Measurements from ENCODE around the gene PLEK2.

PLEK2 gene

GRCh38 chr14:67389275-67389674 is 22.7 kb downstream of the PLEK2 start:
- DNase-seq (ENCODE audit: low read depth in 1 of 2, low spot score in 1 of 2), result no peak
- TF ChIP-seq JUND (IDR thresholded peaks at IDR 0.05; ENCODE audit: low read depth), result no peak
- in situ Hi-C loops (cut with HindIII; ENCODE audit: low pct_unique_long_range_greater_than_20kb, low sequenced_read_pairs), result no loop called here

GRCh38 chr14:67387195-67387594 is 24.8 kb downstream of the PLEK2 start:
- in situ Hi-C loops (cut with HindIII; ENCODE audit: low pct_unique_long_range_greater_than_20kb, low sequenced_read_pairs), result no loop called here

GRCh38 chr14:67385618-67386017 is 26.3 kb downstream of the PLEK2 start:
- TF ChIP-seq JUND (IDR thresholded peaks at IDR 0.05; ENCODE audit: low read depth), result no peak
- in situ Hi-C loops (cut with HindIII; ENCODE audit: low pct_unique_long_range_greater_than_20kb, low sequenced_read_pairs), result no loop called here
- no peak for DNase-seq (ENCODE audit: low read depth in 1 of 2, low spot score in 1 of 2)

More at GRCh38 chr14:67387195-67387594, 24.8 kb downstream of the PLEK2 start:
- DNase-seq (ENCODE audit: low read depth in 1 of 2, low spot score in 1 of 2), result no peak
- no peak for TF ChIP-seq JUND (IDR thresholded peaks at IDR 0.05; ENCODE audit: low read depth)

- peak in 1 of 2 experiments; percentile 65 for DNase-seq (ENCODE audit: low read depth in 1 of 2, low spot score in 1 of 2)
- no peak for TF ChIP-seq JUND (IDR thresholded peaks at IDR 0.05; ENCODE audit: low read depth)
- in situ Hi-C loops (cut with HindIII; ENCODE audit: low pct_unique_long_range_greater_than_20kb, low sequenced_read_pairs), result no loop called here
Observed at GRCh38 chr14:67385120-67385519, 26.8 kb downstream of the PLEK2 start.

GRCh38 chr14:67377916-67378315 is 34.0 kb downstream of the PLEK2 start:
- in situ Hi-C loops (cut with HindIII; ENCODE audit: low pct_unique_long_range_greater_than_20kb, low sequenced_read_pairs), result no loop called here
- DNase-seq (ENCODE audit: low read depth in 1 of 2, low spot score in 1 of 2), result no peak
- no peak for TF ChIP-seq JUND (IDR thresholded peaks at IDR 0.05; ENCODE audit: low read depth)

- DNase-seq (ENCODE audit: low read depth in 1 of 2, low spot score in 1 of 2), result no peak
- in situ Hi-C loops (cut with HindIII; ENCODE audit: low pct_unique_long_range_greater_than_20kb, low sequenced_read_pairs), result no loop called here
- TF ChIP-seq JUND (IDR thresholded peaks at IDR 0.05; ENCODE audit: low read depth), result no peak
Observed at GRCh38 chr14:67373347-67373746, 38.6 kb downstream of the PLEK2 start.

- TF ChIP-seq JUND (IDR thresholded peaks at IDR 0.05; ENCODE audit: low read depth), result no peak
- DNase-seq (ENCODE audit: low read depth in 1 of 2, low spot score in 1 of 2), result no peak
- in situ Hi-C loops (cut with HindIII; ENCODE audit: low pct_unique_long_range_greater_than_20kb, low sequenced_read_pairs), result no loop called here
Observed at GRCh38 chr14:67372833-67373232, 39.1 kb downstream of the PLEK2 start.

- in situ Hi-C loops (cut with HindIII; ENCODE audit: low pct_unique_long_range_greater_than_20kb, low sequenced_read_pairs), result no loop called here
- TF ChIP-seq JUND (IDR thresholded peaks at IDR 0.05; ENCODE audit: low read depth), result no peak
- no peak for DNase-seq (ENCODE audit: low read depth in 1 of 2, low spot score in 1 of 2)
Observed at GRCh38 chr14:67371247-67372148, 40.5 kb downstream of the PLEK2 start.

- no peak for TF ChIP-seq JUND (IDR thresholded peaks at IDR 0.05; ENCODE audit: low read depth)
- DNase-seq (ENCODE audit: low read depth in 1 of 2, low spot score in 1 of 2), result no peak
- in situ Hi-C loops (cut with HindIII; ENCODE audit: low pct_unique_long_range_greater_than_20kb, low sequenced_read_pairs), result no loop called here
Observed at GRCh38 chr14:67370830-67371229, 41.1 kb downstream of the PLEK2 start.

- in situ Hi-C loops (cut with HindIII; ENCODE audit: low pct_unique_long_range_greater_than_20kb, low sequenced_read_pairs), result no loop called here
- no peak for DNase-seq (ENCODE audit: low read depth in 1 of 2, low spot score in 1 of 2)
- TF ChIP-seq JUND (IDR thresholded peaks at IDR 0.05; ENCODE audit: low read depth), result no peak
Observed at GRCh38 chr14:67365476-67365875, 46.5 kb downstream of the PLEK2 start.

GRCh38 chr14:67360470-67361206 is 51.3 kb downstream of the PLEK2 start:
- no peak for DNase-seq (ENCODE audit: low read depth in 1 of 2, low spot score in 1 of 2)
- in situ Hi-C loops (cut with HindIII; ENCODE audit: low pct_unique_long_range_greater_than_20kb, low sequenced_read_pairs), result no loop called here
- no peak for TF ChIP-seq JUND (IDR thresholded peaks at IDR 0.05; ENCODE audit: low read depth)

GRCh38 chr14:67359775-67360469 is 52.0 kb downstream of the PLEK2 start, which contains the start of the genes ATP6V1D and EIF2S1:
Gene ATP6V1D, minus strand, starts transcription at chr14:67359804. Its CDS starts 106 bp downstream, at chr14:67359698.
Gene EIF2S1, plus strand, starts transcription at chr14:67360328. Its CDS starts 4,440 bp downstream, at chr14:67364768.
- no peak for TF ChIP-seq JUND (IDR thresholded peaks at IDR 0.05; ENCODE audit: low read depth)
- peak; percentile 94 to 100 for DNase-seq (ENCODE audit: low read depth in 1 of 2, low spot score in 1 of 2)
- in situ Hi-C loops (cut with HindIII; ENCODE audit: low pct_unique_long_range_greater_than_20kb, low sequenced_read_pairs), result no loop called here

All from T47D (cell line).